Right ventricle myocardium superior (tissue), 1 donor: ENCODE measurements around the gene LIMCH1. TPM values are rescaled to one million over a fixed set of nuclear protein-coding genes. Genes with fewer than 3 reads are reported as not detected.
"Not testable (repeated sequence)": the region's sequence is repeated elsewhere in the genome, so short reads cannot be mapped to it uniquely, and the experiment has no call there.

Experiments
- ATAC-seq: fragments of 200-7000 bp; cut with Tn5 transposase; one replicate; pipeline ENCODE4 v1.9.1; 2020; ENCODE audit warnings: mild to moderate bottlenecking; ENCODE audit not compliant: poor library complexity
- DNase-seq: peaks from one replicate; pipeline ENCODE4 v3.0.0-alpha.2; 2020
- intact Hi-C: fragments of 100-400 bp; cut with DNase I; formaldehyde crosslinking; loops from one replicate; pipeline ENCODE4 v1.11.2; 2022
- total RNA-seq: library from RNA; stranded (reverse); fragmentation: NEBNext Ultra II Directional; extraction: Animal tissue kit (Norgen Biotek cat#: 25700); gene quantifications from one replicate; pipeline ENCODE4 v1.2.1, GENCODE V29; 2021
- donor health status: DM: no; HTN: yes; CAD: no; lungs with severe emphysema.

Gene LIMCH1
- total RNA-seq, 1 donor from 2014 or later, result 272 TPM

- DNase-seq (no peak), ATAC-seq (no peak)
- intact Hi-C loops, result no loop called here
These were observed 86.8 kb downstream of the LIMCH1 start for GRCh38 chr4:41624765-41625164.

GRCh38 chr4:41625531-41625930 lies 87.6 kb downstream of the LIMCH1 start:
- intact Hi-C loops, result no loop called here
- ATAC-seq (no peak), DNase-seq (no peak)

GRCh38 chr4:41628936-41629335 lies 91.0 kb downstream of the LIMCH1 start:
- no peak for ATAC-seq
- intact Hi-C loops, result no loop called here

GRCh38 chr4:41631523-41631922 lies 93.6 kb downstream of the LIMCH1 start:
- no peak for DNase-seq
- intact Hi-C loops, result no loop called here

More at GRCh38 chr4:41628936-41629335, 91.0 kb downstream of the LIMCH1 start:
- no peak for DNase-seq

GRCh38 chr4:41632481-41633073 lies 94.6 kb downstream of the LIMCH1 start:
- DNase-seq, result no peak
- intact Hi-C loops, result no loop called here
- ATAC-seq, result peak; percentile 8

More at GRCh38 chr4:41631523-41631922, 93.6 kb downstream of the LIMCH1 start:
- no peak for ATAC-seq

GRCh38 chr4:41633321-41633720 lies 95.4 kb downstream of the LIMCH1 start:
- intact Hi-C loops, result no loop called here
- peak; percentile 85 for ATAC-seq
- DNase-seq, result no peak

GRCh38 chr4:41635441-41635840 lies 97.5 kb downstream of the LIMCH1 start:
- DNase-seq (no peak), ATAC-seq (no peak)
- intact Hi-C loops, result no loop called here

GRCh38 chr4:41638203-41638602 lies 100.2 kb downstream of the LIMCH1 start:
- intact Hi-C loops, result no loop called here
- DNase-seq, result no peak
- ATAC-seq, result no peak

GRCh38 chr4:41638866-41639265 lies 100.9 kb downstream of the LIMCH1 start:
- ATAC-seq (no peak), DNase-seq (no peak)
- intact Hi-C loops, result no loop called here

- no peak for ATAC-seq
- DNase-seq, result no peak
These were observed 101.3 kb downstream of the LIMCH1 start for GRCh38 chr4:41639291-41639690.

GRCh38 chr4:41640906-41641305 lies 102.9 kb downstream of the LIMCH1 start:
- ATAC-seq, result no peak
- intact Hi-C loops, result no loop called here
- no peak for DNase-seq

More at GRCh38 chr4:41639291-41639690, 101.3 kb downstream of the LIMCH1 start:
- intact Hi-C loops, result no loop called here

- DNase-seq, ATAC-seq, intact Hi-C loops: not testable (repeated sequence)
These were observed 104.8 kb downstream of the LIMCH1 start for GRCh38 chr4:41642746-41643145.

GRCh38 chr4:41643331-41643730 lies 105.4 kb downstream of the LIMCH1 start:
- ATAC-seq (no peak), DNase-seq (no peak)
- intact Hi-C loops, result no loop called here

- ATAC-seq, result peak; percentile 93
- intact Hi-C loops, result no loop called here
- DNase-seq, result peak; percentile 84
These were observed 106.4 kb downstream of the LIMCH1 start for GRCh38 chr4:41644288-41644914.

- intact Hi-C loops, result no loop called here
- DNase-seq (no peak), ATAC-seq (no peak)
These were observed 106.9 kb downstream of the LIMCH1 start for GRCh38 chr4:41644915-41645295.

- intact Hi-C loops, result no loop called here
- ATAC-seq (no peak), DNase-seq (no peak)
These were observed 107.9 kb downstream of the LIMCH1 start for GRCh38 chr4:41645728-41646390.

- DNase-seq, result no peak
- ATAC-seq, result no peak
- intact Hi-C loops, result no loop called here
These were observed 108.9 kb downstream of the LIMCH1 start for GRCh38 chr4:41646862-41647261.

- no peak for ATAC-seq
- intact Hi-C loops, result no loop called here
- DNase-seq, result no peak
These were observed 109.4 kb downstream of the LIMCH1 start for GRCh38 chr4:41647383-41647782.

- intact Hi-C loops, ATAC-seq, DNase-seq: not testable (repeated sequence)
These were observed 113.2 kb downstream of the LIMCH1 start for GRCh38 chr4:41651150-41651549.

GRCh38 chr4:41652971-41653370 lies 115.0 kb downstream of the LIMCH1 start:
- ATAC-seq (no peak), DNase-seq (no peak)
- intact Hi-C loops, result no loop called here
